Measurements from ENCODE around the gene CTSO.

- TF ChIP-seq POLR2A (IDR thresholded peaks at IDR 0.05): no peak
- no peak for TF ChIP-seq CTCF (IDR thresholded peaks at IDR 0.05 in 4 of 5, conservative IDR thresholded peaks at IDR 0.05 in 1 of 5)
These were observed 23.8 kb downstream of the CTSO start for GRCh38 chr4:155929833-155930232.

Data from gastrocnemius medialis (tissue), 4 donors.